CD8-positive, alpha-beta memory T cell (primary cell): Measurements from ENCODE around the gene WHRN. TPM values are rescaled to one million over a fixed set of nuclear protein-coding genes. Genes with fewer than 3 reads are reported as not detected.

Source experiments
- CTCF ChIA-PET: fragments of 350-600 bp; sonication (Branson Sonifier 250); formaldehyde crosslinking; loops from one replicate; lab custom pipeline; 2021; ENCODE audit warnings: antibody characterized with exemption; lab: Charles Lee
- POLR2A ChIA-PET: fragments of 350-600 bp; sonication (Branson Sonifier 250); formaldehyde crosslinking; loops from one replicate; lab custom pipeline; 2021; ENCODE audit warnings: antibody characterized with exemption; lab: Charles Lee
- DNase-seq, 5 donors: peaks; one replicate each; pipeline versions ENCODE4 v3.0.0 to v3.0.0-alpha.2; 2020 to 2022; ENCODE audit warnings: mixed read lengths in 1 of 5
- H3K27ac ChIP-seq: one replicate; pipeline ENCODE4 v1.7.0; 2013; ENCODE audit warnings: low read depth, mild to moderate bottlenecking, low read length, moderate library complexity
- H3K27me3 ChIP-seq: 2 replicates; pipeline ENCODE4 v1.7.0; 2013; ENCODE audit warnings: low read length, mild to moderate bottlenecking; ENCODE audit not compliant: insufficient read depth, poor library complexity, severe bottlenecking
- H3K36me3 ChIP-seq: 2 replicates; pipeline ENCODE4 v1.7.0; 2013; ENCODE audit warnings: mild to moderate bottlenecking, low read length, moderate library complexity; ENCODE audit not compliant: insufficient read depth
- H3K4me1 ChIP-seq: 2 replicates; pipeline ENCODE4 v1.7.0; 2013; ENCODE audit warnings: mild to moderate bottlenecking, low read length, moderate library complexity; ENCODE audit not compliant: insufficient read depth
- H3K4me3 ChIP-seq: 2 replicates; pipeline ENCODE4 v1.7.0; 2013; ENCODE audit warnings: mild to moderate bottlenecking, low read length
- H3K9me3 ChIP-seq: 2 replicates; pipeline ENCODE4 v1.7.0; 2013; ENCODE audit warnings: mild to moderate bottlenecking, low read length
- H3K27ac Mint-ChIP-seq, 8 donors: one replicate each; pipeline ENCODE4 v1.8.0; 2020 to 2021; ENCODE audit warnings: mixed read lengths in 8 of 8, mild to moderate bottlenecking in 6 of 8, inconsistent platforms in 3 of 8, moderate library complexity in 3 of 8
- H3K27me3 Mint-ChIP-seq, 2 donors: one replicate each; pipeline ENCODE4 v1.8.0; 2020 to 2021; ENCODE audit warnings: mixed read lengths in 2 of 2, mild to moderate bottlenecking in 1 of 2, moderate library complexity in 1 of 2
- H3K36me3 Mint-ChIP-seq, 3 donors: one replicate each; pipeline ENCODE4 v1.8.0; 2020 to 2021; ENCODE audit warnings: mixed read lengths in 3 of 3, inconsistent platforms in 1 of 3, mild to moderate bottlenecking in 1 of 3
- H3K4me1 Mint-ChIP-seq, 3 donors: one replicate each; pipeline ENCODE4 v1.8.0; 2020 to 2021; ENCODE audit warnings: mixed read lengths in 3 of 3, inconsistent platforms in 1 of 3, mild to moderate bottlenecking in 1 of 3
- H3K4me3 Mint-ChIP-seq, 7 donors: one replicate each; pipeline ENCODE4 v1.8.0; 2020 to 2021; ENCODE audit warnings: mixed read lengths in 7 of 7, mild to moderate bottlenecking in 6 of 7, moderate library complexity in 4 of 7, inconsistent platforms in 2 of 7
- H3K9me3 Mint-ChIP-seq, 5 donors: one replicate each; pipeline ENCODE4 v1.8.0; 2020 to 2022; ENCODE audit warnings: mixed read lengths in 5 of 5, mild to moderate bottlenecking in 3 of 5, moderate library complexity in 2 of 5, inconsistent platforms in 1 of 5
- polyA plus RNA-seq: library from polyadenylated mRNA; unstranded; fragments of 300-500 nt; fragmentation: Illumina TruSeq; gene quantifications from one replicate; pipeline ENCODE4 v1.2.3, GENCODE V29; 2021
- total RNA-seq, 2 experiments: library from RNA; stranded (reverse); gene quantifications; one replicate each; pipeline ENCODE4 v1.2.3, GENCODE V29; 2021

Gene WHRN
- total and polyA plus RNA-seq, 3 experiments from 2014 or later, result 5.5 to 9.0 (median 8.6) TPM

- Mint-ChIP-seq H3K27ac (peak overlapping the region in 2 of 8 donors; percentile 35 to 49), H3K4me3 (no peak overlapping the region), H3K9me3 (no peaks in the 10 kb centered on the region), H3K4me1 (peaks cover 26 to 50% (median 34%) of the 10 kb centered on the region in 3 donors), H3K27me3 (no peaks in the 10 kb centered on the region), H3K36me3 (peaks cover 0 to 4% (median under 1%) of the 10 kb centered on the region in 3 donors)
- Histone ChIP-seq H3K36me3 (no peaks in the 10 kb centered on the region), H3K4me1 (peaks cover 25% of the 10 kb centered on the region), H3K27me3 (no peaks in the 10 kb centered on the region), H3K27ac (no peak overlapping the region), H3K4me3 (no peak overlapping the region), H3K9me3 (no peaks in the 10 kb centered on the region)
- ChIA-PET CTCF (interaction anchor here (0.9 to 1.6 kb wide), 2 partner anchors 38 to 58 kb away, joined by 3 read pairs; no protein-coding TSS in a partner anchor), POLR2A (no interaction called here)
- DNase-seq, result no peak
Observed at GRCh38 chr9:114449236-114449635, 56.0 kb downstream of the WHRN start.

DNA sequence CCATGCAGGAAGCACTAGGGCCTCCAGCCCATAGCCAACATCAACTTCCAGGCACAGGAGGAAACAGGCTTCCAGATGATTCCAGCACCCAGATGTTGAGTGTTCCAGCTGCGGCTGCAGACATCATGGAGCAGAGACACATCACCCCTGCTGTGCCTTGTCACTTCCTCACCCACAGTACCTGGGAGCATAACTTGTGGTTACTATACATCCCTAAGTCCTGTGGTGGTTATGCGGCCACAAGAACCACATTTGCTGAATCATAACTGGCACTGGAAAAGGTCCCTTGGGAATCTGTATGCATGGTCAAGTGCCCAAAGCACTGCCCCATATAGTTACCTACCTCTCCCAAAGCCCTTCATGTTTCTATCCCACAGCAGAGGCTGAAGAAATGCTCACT, 56.6 kb downstream of the WHRN start:
- Histone ChIP-seq H3K27me3 (no peaks in the 10 kb centered on the region), H3K9me3 (no peaks in the 10 kb centered on the region), H3K36me3 (no peaks in the 10 kb centered on the region), H3K4me3 (no peak overlapping the region), H3K4me1 (peaks cover 25% of the 10 kb centered on the region), H3K27ac (no peak overlapping the region)
- POLR2A ChIA-PET, result no interaction called here
- Mint-ChIP-seq H3K4me3 (no peak overlapping the region), H3K9me3 (no peaks in the 10 kb centered on the region), H3K27ac (peak overlapping the region in 1 of 8 donors; percentile 71), H3K4me1 (peaks cover 26 to 49% (median 33%) of the 10 kb centered on the region in 3 donors), H3K27me3 (no peaks in the 10 kb centered on the region), H3K36me3 (peaks cover 0 to 4% (median 1%) of the 10 kb centered on the region in 3 donors)
- CTCF ChIA-PET, result interaction anchor here (1.6 kb wide), 1 partner anchor 58 kb away, joined by 3 read pairs; no protein-coding TSS in a partner anchor
- no peak for DNase-seq

GRCh38 chr9:114446672-114447450, 58.4 kb downstream of the WHRN start:
- Histone ChIP-seq H3K27me3 (no peaks in the 10 kb centered on the region), H3K27ac (no peak overlapping the region), H3K36me3 (no peaks in the 10 kb centered on the region), H3K9me3 (no peaks in the 10 kb centered on the region), H3K4me3 (no peak overlapping the region), H3K4me1 (peaks cover 9% of the 10 kb centered on the region)
- CTCF ChIA-PET, result interaction anchor here (1.4 kb wide), 1 partner anchor 41 kb away, joined by 3 read pairs; no protein-coding TSS in a partner anchor
- Mint-ChIP-seq H3K27ac (peak overlapping the region in 3 of 8 donors; percentile 11 to 61 (median 59)), H3K9me3 (peaks cover 0 to 3% (median 0%) of the 10 kb centered on the region in 5 donors), H3K36me3 (peaks cover 0 to 8% (median 0%) of the 10 kb centered on the region in 3 donors), H3K4me1 (peaks cover 12 to 32% (median 14%) of the 10 kb centered on the region in 3 donors), H3K4me3 (no peak overlapping the region), H3K27me3 (no peaks in the 10 kb centered on the region)
- POLR2A ChIA-PET, result no interaction called here
- no peak for DNase-seq

- Histone ChIP-seq H3K9me3 (no peaks in the 10 kb centered on the region), H3K4me3 (no peak overlapping the region), H3K27ac (no peak overlapping the region), H3K4me1 (peaks cover under 1% of the 10 kb centered on the region), H3K36me3 (no peaks in the 10 kb centered on the region), H3K27me3 (no peaks in the 10 kb centered on the region)
- H3K9me3 Mint-ChIP-seq, result peaks cover 0 to 3% (median 0%) of the 10 kb centered on the region in 5 donors
- peaks cover 4 to 24% (median 6%) of the 10 kb centered on the region in 3 donors for H3K4me1 Mint-ChIP-seq
- ChIA-PET CTCF (interaction anchor here (1.4 kb wide), 1 partner anchor 40 kb away, joined by 3 read pairs; no protein-coding TSS in a partner anchor), POLR2A (interaction anchor here (0.6 kb wide), 1 partner anchor 207 kb away, joined by 3 read pairs; no protein-coding TSS in a partner anchor)
- no peaks in the 10 kb centered on the region for H3K27me3 Mint-ChIP-seq
- peaks cover 0 to 8% (median 0%) of the 10 kb centered on the region in 3 donors for H3K36me3 Mint-ChIP-seq
- H3K27ac Mint-ChIP-seq, result no peak overlapping the region
- no peak overlapping the region for H3K4me3 Mint-ChIP-seq
- DNase-seq, result no peak
Observed at GRCh38 chr9:114446036-114446435, 59.2 kb downstream of the WHRN start.

- Mint-ChIP-seq H3K4me3 (no peak overlapping the region), H3K27ac (no peak overlapping the region), H3K36me3 (peaks cover 0 to 8% (median 0%) of the 10 kb centered on the region in 3 donors), H3K9me3 (peaks cover 0 to 3% (median 0%) of the 10 kb centered on the region in 5 donors), H3K4me1 (peaks cover 2 to 20% (median 2%) of the 10 kb centered on the region in 3 donors), H3K27me3 (no peaks in the 10 kb centered on the region)
- H3K36me3 ChIP-seq, result no peaks in the 10 kb centered on the region
- no peaks in the 10 kb centered on the region for H3K9me3 ChIP-seq
- no peak for DNase-seq
- no peak overlapping the region for H3K4me3 ChIP-seq
- H3K27me3 ChIP-seq, result no peaks in the 10 kb centered on the region
- H3K4me1 ChIP-seq, result no peaks in the 10 kb centered on the region
- H3K27ac ChIP-seq, result no peak overlapping the region
- POLR2A ChIA-PET, result interaction anchor here (0.6 kb wide), 1 partner anchor 208 kb away, joined by 3 read pairs; no protein-coding TSS in a partner anchor
- CTCF ChIA-PET, result interaction anchor here (1.4 kb wide), 1 partner anchor 40 kb away, joined by 3 read pairs; no protein-coding TSS in a partner anchor
Observed at GRCh38 chr9:114445616-114446015, 59.7 kb downstream of the WHRN start.

- no peak overlapping the region for H3K4me3 ChIP-seq
- no peaks in the 10 kb centered on the region for H3K27me3 ChIP-seq
- no peaks in the 10 kb centered on the region for H3K4me1 ChIP-seq
- H3K9me3 ChIP-seq, result no peaks in the 10 kb centered on the region
- Mint-ChIP-seq H3K9me3 (peaks cover 0 to 3% (median 0%) of the 10 kb centered on the region in 5 donors), H3K27ac (no peak overlapping the region), H3K36me3 (peaks cover 0 to 8% (median 0%) of the 10 kb centered on the region in 3 donors), H3K27me3 (no peaks in the 10 kb centered on the region), H3K4me3 (no peak overlapping the region), H3K4me1 (peaks cover 0 to under 1% (median under 1%) of the 10 kb centered on the region in 3 donors)
- POLR2A ChIA-PET, result no interaction called here
- CTCF ChIA-PET, result no interaction called here
- H3K27ac ChIP-seq, result no peak overlapping the region
- no peak for DNase-seq
- no peaks in the 10 kb centered on the region for H3K36me3 ChIP-seq
Observed at GRCh38 chr9:114442022-114442421, 63.3 kb downstream of the WHRN start.

DNA sequence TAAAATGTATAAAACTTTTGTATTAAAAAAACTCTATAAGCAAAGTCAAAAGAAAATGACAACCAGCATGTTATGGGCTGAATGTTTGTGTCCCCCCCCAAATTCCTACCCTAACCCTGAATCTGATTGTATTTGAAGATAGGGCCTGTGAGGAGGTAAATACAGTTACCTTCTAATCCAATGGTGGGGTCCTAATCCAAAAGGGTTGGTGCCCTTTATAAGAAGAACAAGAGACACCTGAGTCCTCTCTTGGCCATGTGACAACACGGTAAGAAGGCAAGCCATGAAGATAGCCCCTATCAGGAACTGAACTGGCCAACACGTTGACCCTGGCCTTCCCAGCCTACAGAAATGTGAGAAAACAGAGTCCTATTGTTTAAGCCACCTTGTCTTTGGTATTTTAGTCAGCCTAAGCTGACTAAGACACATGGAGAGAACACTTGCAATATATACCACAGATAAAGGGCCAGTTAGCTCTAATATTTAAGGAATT, 67.8 kb downstream of the WHRN start:
- Histone ChIP-seq H3K27ac (no peak overlapping the region), H3K36me3 (no peaks in the 10 kb centered on the region), H3K9me3 (no peaks in the 10 kb centered on the region), H3K27me3 (no peaks in the 10 kb centered on the region), H3K4me1 (peaks cover 5% of the 10 kb centered on the region), H3K4me3 (no peak overlapping the region)
- no peak overlapping the region for H3K4me3 Mint-ChIP-seq
- POLR2A ChIA-PET, result no interaction called here
- H3K27ac Mint-ChIP-seq, result no peak overlapping the region
- no peaks in the 10 kb centered on the region for H3K27me3 Mint-ChIP-seq
- CTCF ChIA-PET, result interaction anchor here (2.9 to 3.8 kb wide), 2 partner anchors 14 to 70 kb away, joined by 13 to 16 read pairs; no protein-coding TSS in a partner anchor
- no peaks in the 10 kb centered on the region for H3K9me3 Mint-ChIP-seq
- peaks cover 3 to 5% (median 5%) of the 10 kb centered on the region in 3 donors for H3K4me1 Mint-ChIP-seq
- no peaks in the 10 kb centered on the region for H3K36me3 Mint-ChIP-seq
- DNase-seq, result no peak
